ENCODE results near the gene MRPS34. TPM values are rescaled to one million over a fixed set of nuclear protein-coding genes. Genes with fewer than 3 reads are reported as not detected.
"Not testable (repeated sequence)": the region's sequence is repeated elsewhere in the genome, so short reads cannot be mapped to it uniquely, and the experiment has no call there.

The MRPS34 gene
- total RNA-seq, 4 donors from 2014 or later = 67.6 to 114 (median 82.3) TPM

DNA sequence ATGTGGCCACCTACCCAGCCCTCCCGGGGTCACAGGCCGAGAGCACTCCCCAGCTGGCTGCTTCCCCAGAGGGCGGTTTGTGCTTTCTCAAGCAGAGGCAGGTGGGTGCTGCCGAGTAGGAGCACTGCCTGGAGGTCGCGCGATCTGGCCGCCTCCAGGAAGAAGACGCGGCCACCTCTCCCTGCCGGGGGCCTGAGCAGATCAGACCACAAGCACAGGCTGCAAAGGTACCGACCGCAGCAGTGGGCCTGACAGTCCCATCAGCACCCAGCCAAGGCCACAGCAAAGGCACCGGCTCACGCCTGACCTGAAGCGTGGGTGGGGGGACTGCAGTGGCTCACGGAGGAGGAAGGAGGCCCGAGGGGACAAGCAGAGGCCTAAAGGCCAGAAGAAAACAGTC lies 35.8 kb upstream of the MRPS34 start:
- H3K9me3 ChIP-seq = no peaks in the 10 kb centered on the region
- H3K27ac ChIP-seq = no peak overlapping the region
- no peaks in the 10 kb centered on the region for H3K4me1 ChIP-seq
- H3K4me3 ChIP-seq = no peak overlapping the region
- no peak for DNase-seq
- TF ChIP-seq CTCF (IDR thresholded peaks at IDR 0.05) (no peak), POLR2A (IDR thresholded peaks at IDR 0.05) (no peak)
- peaks cover 0 to 46% (median 0%) of the 10 kb centered on the region in 3 donors for H3K36me3 ChIP-seq
- no peaks in the 10 kb centered on the region for H3K27me3 ChIP-seq

DNA sequence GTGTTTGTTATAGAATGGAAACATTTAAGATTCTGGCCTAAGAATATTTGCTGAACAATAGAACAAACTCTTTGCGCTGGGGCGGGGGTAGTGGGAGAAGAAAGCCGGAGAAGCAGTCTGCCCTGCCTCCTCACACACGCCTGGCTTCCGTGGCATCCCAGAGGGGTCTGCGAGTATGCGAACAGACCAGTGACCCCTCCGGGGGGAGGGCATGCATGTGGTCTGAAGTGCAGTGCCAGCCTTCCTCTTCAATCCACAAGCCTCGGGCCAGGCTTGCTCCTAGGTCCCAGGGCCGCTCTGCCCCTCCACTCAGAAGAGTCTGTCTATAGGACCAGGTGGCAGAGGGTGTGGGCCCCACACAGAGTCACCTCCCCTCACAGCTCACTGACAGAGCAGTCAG lies 34.7 kb upstream of the MRPS34 start:
- Histone ChIP-seq H3K9me3 (no peaks in the 10 kb centered on the region), H3K36me3 (peaks cover 0 to 46% (median 0%) of the 10 kb centered on the region in 3 donors), H3K27ac (no peak overlapping the region), H3K4me3 (no peak overlapping the region), H3K27me3 (no peaks in the 10 kb centered on the region), H3K4me1 (no peaks in the 10 kb centered on the region)
- DNase-seq = peak in 1 of 3 donors; percentile 42
- TF ChIP-seq CTCF (IDR thresholded peaks at IDR 0.05) (no peak), POLR2A (IDR thresholded peaks at IDR 0.05) (no peak)

- no peaks in the 10 kb centered on the region for H3K36me3 ChIP-seq
- H3K9me3 ChIP-seq = peaks cover 0 to 4% (median 0%) of the 10 kb centered on the region in 4 donors
- H3K27me3 ChIP-seq = no peaks in the 10 kb centered on the region
- TF ChIP-seq CTCF (IDR thresholded peaks at IDR 0.05) (no peak), POLR2A (IDR thresholded peaks at IDR 0.05) (no peak)
- H3K4me3 ChIP-seq = no peak overlapping the region
- H3K27ac ChIP-seq = no peak overlapping the region
- no peaks in the 10 kb centered on the region for H3K4me1 ChIP-seq
- no peak for DNase-seq
Observed at GRCh38 chr16:1800701-1801100, 27.8 kb upstream of the MRPS34 start.

DNA sequence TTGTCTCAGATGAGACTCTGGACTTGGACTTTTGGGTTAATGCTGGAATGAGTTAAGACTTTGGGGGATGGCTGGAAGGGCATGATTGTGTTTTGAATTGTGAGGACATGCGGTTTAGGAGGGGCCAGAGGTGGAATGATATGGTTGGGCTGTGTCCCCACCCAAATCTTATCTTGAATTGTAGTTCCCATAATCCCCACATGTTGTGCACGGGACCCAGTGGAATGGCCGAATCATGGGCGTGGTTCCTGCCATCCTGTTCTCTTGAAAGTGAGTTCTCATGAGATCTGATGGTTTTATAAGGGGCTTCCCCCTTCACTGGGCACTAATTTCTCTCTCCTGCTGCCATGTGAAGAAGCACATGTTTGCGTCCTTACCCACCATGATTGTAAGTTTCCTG lies 26.3 kb upstream of the MRPS34 start:
- not testable (repeated sequence) for DNase-seq, H3K27ac ChIP-seq, H3K36me3 ChIP-seq, H3K4me1 ChIP-seq, H3K9me3 ChIP-seq, H3K27me3 ChIP-seq, H3K4me3 ChIP-seq

DNA sequence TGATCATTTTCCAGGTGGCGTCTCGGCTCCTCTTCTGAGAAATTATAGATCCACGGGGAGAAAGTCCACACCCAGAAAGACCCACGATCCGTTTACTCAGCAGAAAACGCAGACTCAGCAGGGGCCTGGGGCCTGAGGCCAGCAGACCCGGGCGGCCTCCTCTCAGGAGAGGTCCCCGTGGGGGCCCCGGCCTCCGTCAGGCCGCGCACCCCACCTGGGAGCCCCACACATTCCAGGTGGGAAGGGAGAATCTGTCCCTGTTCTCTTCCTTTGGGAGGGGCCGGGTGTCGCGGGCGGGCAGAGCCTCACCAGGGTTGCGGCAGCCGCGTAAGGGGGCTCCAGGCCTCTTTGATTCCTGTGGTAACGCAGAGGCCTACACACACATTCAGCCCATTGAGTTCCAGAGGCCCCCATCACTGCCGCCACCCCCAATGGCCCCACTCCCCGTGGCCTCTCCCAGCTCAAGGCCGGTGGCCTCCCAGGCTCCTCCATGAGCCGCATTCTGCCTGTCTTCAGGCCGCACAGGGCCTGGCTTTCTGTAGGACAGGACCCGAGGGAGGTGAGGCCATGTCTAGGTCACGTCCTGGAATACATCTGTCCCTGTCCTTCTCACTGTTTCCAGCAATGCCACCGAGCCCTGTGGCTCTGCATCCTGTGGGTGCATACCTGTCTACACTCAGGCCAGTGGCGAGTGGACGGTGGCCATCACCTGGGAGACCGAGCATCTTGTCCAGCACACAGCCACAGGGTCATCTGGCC lies 22.2 kb upstream of the MRPS34 start:
- no peak for TF ChIP-seq CTCF (IDR thresholded peaks at IDR 0.05)
- no peak for TF ChIP-seq POLR2A (IDR thresholded peaks at IDR 0.05)
- Histone ChIP-seq H3K9me3 (peaks cover 0 to 4% (median 0%) of the 10 kb centered on the region in 4 donors), H3K27me3 (no peaks in the 10 kb centered on the region), H3K4me3 (no peak overlapping the region), H3K27ac (no peak overlapping the region), H3K36me3 (peaks cover 0 to 7% (median 0%) of the 10 kb centered on the region in 3 donors), H3K4me1 (no peaks in the 10 kb centered on the region)
- no peak for DNase-seq

- H3K27ac ChIP-seq = no peak overlapping the region
- peaks cover 0 to 12% (median 0%) of the 10 kb centered on the region in 3 donors for H3K36me3 ChIP-seq
- TF ChIP-seq POLR2A (IDR thresholded peaks at IDR 0.05) = no peak
- TF ChIP-seq CTCF (IDR thresholded peaks at IDR 0.05) = no peak
- peaks cover 0 to 4% (median 0%) of the 10 kb centered on the region in 4 donors for H3K9me3 ChIP-seq
- peak in 1 of 3 donors; percentile 47 for DNase-seq
- H3K4me1 ChIP-seq = no peaks in the 10 kb centered on the region
- no peak overlapping the region for H3K4me3 ChIP-seq
- H3K27me3 ChIP-seq = no peaks in the 10 kb centered on the region
Observed at GRCh38 chr16:1794221-1794871, 21.4 kb upstream of the MRPS34 start.
